Activated B cell treated with CpG ODN at 0.5 μM for 24 hours (primary cell): ENCODE measurements around the gene PHLDB1. TPM values are rescaled to one million over a fixed set of nuclear protein-coding genes. Genes with fewer than 3 reads are reported as not detected.

Source experiments
- ATAC-seq: fragments of 200-7000 bp; cut with Tn5 transposase; one replicate; pipeline ENCODE4 v1.10.0; 2021; ENCODE audit warnings: low read depth, mild to moderate bottlenecking, moderate library complexity
- CTCF ChIA-PET: fragments of 350-600 bp; sonication (Branson Sonifier 250); formaldehyde crosslinking; loops from one replicate; lab custom pipeline; 2021; ENCODE audit warnings: antibody characterized with exemption; lab: Charles Lee
- POLR2A ChIA-PET: fragments of 350-600 bp; sonication (Branson Sonifier 250); formaldehyde crosslinking; loops from one replicate; lab custom pipeline; 2021; ENCODE audit warnings: antibody characterized with exemption; lab: Charles Lee
- DNase-seq: peaks from one replicate; pipeline ENCODE4 v3.0.0; 2022
- H3K27ac Mint-ChIP-seq: one replicate; pipeline ENCODE4 v1.8.0; 2020; ENCODE audit warnings: mixed read lengths
- H3K27me3 Mint-ChIP-seq: one replicate; pipeline ENCODE4 v1.8.0; 2021; ENCODE audit warnings: mixed read lengths
- H3K36me3 Mint-ChIP-seq: one replicate; pipeline ENCODE4 v1.8.0; 2021; ENCODE audit warnings: low read depth, mixed read lengths
- H3K4me1 Mint-ChIP-seq: one replicate; pipeline ENCODE4 v1.8.0; 2021; ENCODE audit warnings: mixed read lengths
- H3K4me3 Mint-ChIP-seq: one replicate; pipeline ENCODE4 v1.8.0; 2020; ENCODE audit warnings: mild to moderate bottlenecking, mixed read lengths
- H3K9me3 Mint-ChIP-seq: one replicate; pipeline ENCODE4 v1.8.0; 2020; ENCODE audit warnings: mixed read lengths
- CTCF ChIP-seq: fragments of 200-600 bp; IDR thresholded peaks from one replicate; pipeline ENCODE4 v1.8.0; 2022; ENCODE audit warnings: antibody characterized with exemption, mild to moderate bottlenecking
- intact Hi-C: fragments of 100-400 bp; cut with micrococcal nuclease; formaldehyde crosslinking; loops from one replicate; pipeline ENCODE4 v1.15.1; 2024
- total RNA-seq: library from RNA; stranded (reverse); gene quantifications from 2 replicates; pipeline ENCODE4 v1.2.3, GENCODE V29; 2022

Gene PHLDB1
- total RNA-seq, 1 donor from 2014 or later = 2.6 TPM

GRCh38 chr11:118621071-118621783 is 13.8 kb downstream of the PHLDB1 start:
- H3K9me3 Mint-ChIP-seq = no peaks in the 10 kb centered on the region
- peaks cover 9% of the 10 kb centered on the region for H3K4me1 Mint-ChIP-seq
- DNase-seq (no peak), ATAC-seq (peak; percentile 25)
- peaks cover 18% of the 10 kb centered on the region for H3K27me3 Mint-ChIP-seq
- no peak for TF ChIP-seq CTCF
- CTCF ChIA-PET = no interaction called here
- H3K4me3 Mint-ChIP-seq = peak overlapping the region; percentile 58
- H3K27ac Mint-ChIP-seq = no peak overlapping the region
- POLR2A ChIA-PET = no interaction called here
- intact Hi-C loops = no loop called here
- H3K36me3 Mint-ChIP-seq = no peaks in the 10 kb centered on the region

GRCh38 chr11:118621784-118622375 is 14.5 kb downstream of the PHLDB1 start:
- CTCF ChIA-PET = no interaction called here
- Mint-ChIP-seq H3K4me1 (peaks cover 9% of the 10 kb centered on the region), H3K4me3 (no peak overlapping the region), H3K27me3 (peaks cover 18% of the 10 kb centered on the region), H3K9me3 (no peaks in the 10 kb centered on the region), H3K36me3 (no peaks in the 10 kb centered on the region), H3K27ac (no peak overlapping the region)
- intact Hi-C loops = no loop called here
- TF ChIP-seq CTCF = no peak
- DNase-seq (no peak), ATAC-seq (no peak)
- POLR2A ChIA-PET = no interaction called here

GRCh38 chr11:118622376-118623268 is 15.2 kb downstream of the PHLDB1 start:
- ATAC-seq = no peak
- Mint-ChIP-seq H3K27ac (no peak overlapping the region), H3K36me3 (no peaks in the 10 kb centered on the region), H3K9me3 (no peaks in the 10 kb centered on the region), H3K4me1 (peaks cover 9% of the 10 kb centered on the region), H3K27me3 (peaks cover 18% of the 10 kb centered on the region), H3K4me3 (no peak overlapping the region)
- ChIA-PET CTCF (interaction anchor here (0.7 kb wide), 1 partner anchor 551 kb away, joined by 3 read pairs; no protein-coding TSS in a partner anchor), POLR2A (interaction anchor here (0.6 to 1.4 kb wide), 2 partner anchors 11 to 94 kb away, joined by 3 to 4 read pairs; no protein-coding TSS in a partner anchor)
- intact Hi-C loops = no loop called here
- DNase-seq = no peak
- no peak for TF ChIP-seq CTCF

- Mint-ChIP-seq H3K4me1 (peaks cover 9% of the 10 kb centered on the region), H3K27me3 (peaks cover 18% of the 10 kb centered on the region), H3K4me3 (no peak overlapping the region), H3K36me3 (no peaks in the 10 kb centered on the region), H3K27ac (peak overlapping the region; percentile 35), H3K9me3 (no peaks in the 10 kb centered on the region)
- ChIA-PET CTCF (interaction anchor here (0.7 kb wide), 1 partner anchor 552 kb away, joined by 3 read pairs; no protein-coding TSS in a partner anchor), POLR2A (interaction anchor here (0.6 to 1.4 kb wide), 2 partner anchors 11 to 93 kb away, joined by 3 to 4 read pairs; no protein-coding TSS in a partner anchor)
- no peak for TF ChIP-seq CTCF
- intact Hi-C loops = no loop called here
- DNase-seq (no peak), ATAC-seq (no peak)
Measured at GRCh38 chr11:118623269-118623655, 15.8 kb downstream of the PHLDB1 start.
